K562 (cell line): Measurements from ENCODE around the gene ZNF488. TPM values are rescaled to one million over a fixed set of nuclear protein-coding genes. Genes with fewer than 3 reads are reported as not detected.

Source experiments
- C11orf30 ChIP-seq: fragments of 450-650 bp; IDR thresholded peaks from 2 replicates; pipeline ENCODE4 v1.6.1; 2016; ENCODE audit warnings: low read depth, mild to moderate bottlenecking
- DPF2 ChIP-seq: fragments of 450-650 bp; IDR thresholded peaks from 2 replicates; pipeline ENCODE4 v1.6.1; 2016
- E2F3 ChIP-seq: fragments of 250-450 bp; sonication (Bioruptor Pico); IDR thresholded peaks from 2 replicates; pipeline ENCODE4 v1.4.0; 2020; ENCODE audit warnings: mild to moderate bottlenecking
- EWSR1 ChIP-seq: fragments of 450-650 bp; IDR thresholded peaks from 2 replicates; pipeline ENCODE4 v1.6.1; 2018; ENCODE audit warnings: borderline replicate concordance, mild to moderate bottlenecking, low read depth, moderate library complexity; ENCODE audit not compliant: partially characterized antibody
- FOS ChIP-seq: IDR thresholded peaks from 3 replicates; pipeline ENCODE4 v1.6.1; 2011; ENCODE audit not compliant: insufficient read length; ENCODE audit errors: extremely low read depth
- FOXJ2 ChIP-seq: fragments of 200-800 bp; sonication (Bioruptor generic); IDR thresholded peaks from 2 replicates; pipeline ENCODE4 v1.6.1; 2016; ENCODE audit warnings: missing genetic modification characterization, missing compliant biosample characterization
- HDAC8 ChIP-seq: fragments of 450-650 bp; IDR thresholded peaks from 2 replicates; pipeline ENCODE4 v1.6.1; 2016; ENCODE audit warnings: mild to moderate bottlenecking, missing genetic modification characterization, moderate library complexity, missing compliant biosample characterization
- HNRNPL ChIP-seq: fragments of 200-400 bp; formaldehyde crosslinking; IDR thresholded peaks from 2 replicates; pipeline ENCODE4 v1.6.1; 2017; ENCODE audit warnings: low read depth, mild to moderate bottlenecking, low read length
- JUNB ChIP-seq: fragments of 450-650 bp; formaldehyde crosslinking; conservative IDR thresholded peaks from 2 replicates; pipeline ENCODE4 v1.4.0; 2020; ENCODE audit warnings: mild to moderate bottlenecking
- KLF13 ChIP-seq: fragments of 450-650 bp; IDR thresholded peaks from 2 replicates; pipeline ENCODE4 v1.6.1; 2016; ENCODE audit warnings: missing genetic modification characterization, low read depth, mild to moderate bottlenecking, missing compliant biosample characterization, moderate library complexity, borderline replicate concordance
- NFIC ChIP-seq: fragments of 450-650 bp; IDR thresholded peaks from 2 replicates; pipeline ENCODE4 v1.6.1; 2017; ENCODE audit warnings: mild to moderate bottlenecking, inconsistent platforms
- NFIX ChIP-seq: fragments of 250-450 bp; sonication (Bioruptor Pico); IDR thresholded peaks from 2 replicates; pipeline ENCODE4 v1.4.0; 2020; ENCODE audit warnings: low read depth, mild to moderate bottlenecking, moderate library complexity
- NR2C1 ChIP-seq, 2 experiments: fragments of 450-650 bp; IDR thresholded peaks; 2 replicates each; pipeline ENCODE4 v1.6.1; 2017; ENCODE audit warnings: mild to moderate bottlenecking in 2 of 2, antibody characterized with exemption in 1 of 2, inconsistent platforms in 1 of 2, missing compliant biosample characterization in 1 of 2, missing genetic modification characterization in 1 of 2
- PTRF ChIP-seq: fragments of 450-650 bp; IDR thresholded peaks from 2 replicates; pipeline ENCODE4 v1.6.1; 2016; ENCODE audit warnings: mild to moderate bottlenecking, missing genetic modification characterization, missing compliant biosample characterization
- RFX7 ChIP-seq: fragments of 250-450 bp; sonication (Bioruptor Pico); IDR thresholded peaks from 2 replicates; pipeline ENCODE4 v1.5.1; 2021; ENCODE audit warnings: mild to moderate bottlenecking
- SETDB1 ChIP-seq: IDR thresholded peaks from one replicate; pipeline ENCODE4 v1.6.1; 2012; ENCODE audit warnings: low read length, control low read depth, inconsistent platforms
- STAG1 ChIP-seq: sonication (generic); formaldehyde crosslinking; IDR thresholded peaks from 2 replicates; pipeline ENCODE4 v1.5.0; 2020; ENCODE audit warnings: missing genetic modification reagents, borderline replicate concordance
- TCF3 ChIP-seq: sonication (generic); formaldehyde crosslinking; IDR thresholded peaks from 2 replicates; pipeline ENCODE4 v1.4.0; 2020; ENCODE audit warnings: mild to moderate bottlenecking, missing genetic modification reagents
- TCF7 ChIP-seq: sonication (generic); IDR thresholded peaks from 2 replicates; pipeline ENCODE4 v1.6.1; 2016; ENCODE audit warnings: antibody characterized with exemption, borderline replicate concordance
- ZNF282 ChIP-seq: sonication (generic); formaldehyde crosslinking; IDR thresholded peaks from 2 replicates; pipeline ENCODE4 v1.8.1; 2023; ENCODE audit warnings: missing genetic modification reagents
- ZNF445 ChIP-seq: fragments of 250-450 bp; sonication (Bioruptor Pico); IDR thresholded peaks from 2 replicates; pipeline ENCODE4 v1.4.0; 2020; ENCODE audit warnings: low read depth, mild to moderate bottlenecking, moderate library complexity
- polyA plus RNA-seq, 8 experiments: library from polyadenylated mRNA; depleted of rRNA in 4 of 8; stranded (reverse) in 5 of 8; unstranded in 3 of 8; fragments of >200 nt; fragmentation: Nextera tagmentation in 2 of 8; fragmentation: Illumina TruSeq in 1 of 8; extraction: Ambion mirVana in 2 of 8; extraction: Trizol in 1 of 8; gene quantifications; 2 replicates each; pipeline versions ENCODE4 v1.2.1 to v1.2.3, GENCODE V29; 2011 to 2014; ENCODE audit warnings: inconsistent platforms in 1 of 8, missing spikeins in 1 of 8
- total RNA-seq, 7 experiments: library from RNA; depleted of rRNA in 6 of 7; stranded (reverse); fragments of >200 nt in 6 of 7; fragmentation: Illumina TruSeq in 2 of 7; extraction: Trizol in 2 of 7; gene quantifications; 2 replicates each; pipeline versions ENCODE4 v1.2.1 to v1.2.3, GENCODE V29; 2011 to 2021; ENCODE audit warnings: low replicate concordance in 1 of 7
- TF ChIP-seq, protein P1 (sequence below): sonication (generic); formaldehyde crosslinking; IDR thresholded peaks from 2 replicates; pipeline ENCODE4 v1.8.1; 2023; ENCODE audit warnings: mild to moderate bottlenecking, missing genetic modification reagents, moderate library complexity
- TF ChIP-seq, protein P2 (sequence below), 3 experiments: fragments of 200-800 bp in 1 of 3; fragments of 250-450 bp in 1 of 3; fragments of 450-650 bp in 1 of 3; sonication (Bioruptor Pico) in 1 of 3; sonication (Bioruptor generic) in 1 of 3; formaldehyde crosslinking in 1 of 3; IDR thresholded peaks; 2 replicates each; pipeline versions ENCODE4 v1.6.1 to v1.8.0; 2016 to 2022; ENCODE audit warnings: mild to moderate bottlenecking in 2 of 3, missing genetic modification characterization in 2 of 3, missing compliant biosample characterization in 1 of 3, moderate library complexity in 1 of 3
- TF ChIP-seq, protein P3 (sequence below): fragments of 450-650 bp; IDR thresholded peaks from 2 replicates; pipeline ENCODE4 v1.6.1; 2016; ENCODE audit warnings: missing biosample characterization, missing genetic modification characterization

ZNF488 gene
- total and polyA plus RNA-seq, 9 of the 15 experiments (the other 6 are each of a cell fraction or from before 2014, with no cell fraction given): 0.03 to 0.09 (median 0.05) TPM; not detected in 3

DNA sequence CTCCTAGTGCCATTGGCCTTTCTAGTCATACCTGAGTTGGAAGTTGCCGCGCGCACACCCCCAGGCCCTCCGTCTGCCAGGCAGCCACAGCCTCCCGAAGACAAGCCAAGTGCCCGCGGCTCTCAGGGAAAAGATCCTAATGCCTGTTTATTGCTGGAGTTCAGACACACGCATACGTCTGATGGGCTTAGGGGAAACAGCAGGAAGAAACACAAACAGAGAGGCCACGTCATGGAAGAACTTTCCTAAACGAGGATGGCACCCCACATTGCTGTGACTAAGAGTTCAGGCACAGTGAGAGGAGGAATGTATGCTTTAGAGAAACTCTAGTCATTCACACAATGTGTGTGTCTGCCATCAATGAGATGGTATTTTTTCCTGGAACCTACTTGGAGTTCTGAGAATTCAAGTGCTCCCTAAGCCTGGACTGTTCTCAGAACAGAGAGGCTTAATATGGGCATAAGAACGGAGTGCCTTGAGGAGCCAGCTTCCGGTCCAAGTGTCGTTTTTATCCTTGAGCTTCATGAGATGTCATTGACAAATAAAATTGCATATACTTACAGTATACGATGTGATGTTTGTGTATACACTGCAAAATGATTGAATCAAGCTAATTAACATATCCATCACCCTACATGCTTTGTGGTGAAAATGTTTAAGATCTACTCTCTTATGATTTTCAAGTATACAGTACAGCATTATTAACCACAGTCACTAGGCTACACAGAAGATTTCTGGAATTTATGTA lies 47.5 kb downstream of the ZNF488 start (continued):
- TF ChIP-seq, protein P1, sequence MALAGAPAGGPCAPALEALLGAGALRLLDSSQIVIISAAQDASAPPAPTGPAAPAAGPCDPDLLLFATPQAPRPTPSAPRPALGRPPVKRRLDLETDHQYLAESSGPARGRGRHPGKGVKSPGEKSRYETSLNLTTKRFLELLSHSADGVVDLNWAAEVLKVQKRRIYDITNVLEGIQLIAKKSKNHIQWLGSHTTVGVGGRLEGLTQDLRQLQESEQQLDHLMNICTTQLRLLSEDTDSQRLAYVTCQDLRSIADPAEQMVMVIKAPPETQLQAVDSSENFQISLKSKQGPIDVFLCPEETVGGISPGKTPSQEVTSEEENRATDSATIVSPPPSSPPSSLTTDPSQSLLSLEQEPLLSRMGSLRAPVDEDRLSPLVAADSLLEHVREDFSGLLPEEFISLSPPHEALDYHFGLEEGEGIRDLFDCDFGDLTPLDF (CRISPR knock-in tag): no peak
- TF ChIP-seq, protein P2, sequence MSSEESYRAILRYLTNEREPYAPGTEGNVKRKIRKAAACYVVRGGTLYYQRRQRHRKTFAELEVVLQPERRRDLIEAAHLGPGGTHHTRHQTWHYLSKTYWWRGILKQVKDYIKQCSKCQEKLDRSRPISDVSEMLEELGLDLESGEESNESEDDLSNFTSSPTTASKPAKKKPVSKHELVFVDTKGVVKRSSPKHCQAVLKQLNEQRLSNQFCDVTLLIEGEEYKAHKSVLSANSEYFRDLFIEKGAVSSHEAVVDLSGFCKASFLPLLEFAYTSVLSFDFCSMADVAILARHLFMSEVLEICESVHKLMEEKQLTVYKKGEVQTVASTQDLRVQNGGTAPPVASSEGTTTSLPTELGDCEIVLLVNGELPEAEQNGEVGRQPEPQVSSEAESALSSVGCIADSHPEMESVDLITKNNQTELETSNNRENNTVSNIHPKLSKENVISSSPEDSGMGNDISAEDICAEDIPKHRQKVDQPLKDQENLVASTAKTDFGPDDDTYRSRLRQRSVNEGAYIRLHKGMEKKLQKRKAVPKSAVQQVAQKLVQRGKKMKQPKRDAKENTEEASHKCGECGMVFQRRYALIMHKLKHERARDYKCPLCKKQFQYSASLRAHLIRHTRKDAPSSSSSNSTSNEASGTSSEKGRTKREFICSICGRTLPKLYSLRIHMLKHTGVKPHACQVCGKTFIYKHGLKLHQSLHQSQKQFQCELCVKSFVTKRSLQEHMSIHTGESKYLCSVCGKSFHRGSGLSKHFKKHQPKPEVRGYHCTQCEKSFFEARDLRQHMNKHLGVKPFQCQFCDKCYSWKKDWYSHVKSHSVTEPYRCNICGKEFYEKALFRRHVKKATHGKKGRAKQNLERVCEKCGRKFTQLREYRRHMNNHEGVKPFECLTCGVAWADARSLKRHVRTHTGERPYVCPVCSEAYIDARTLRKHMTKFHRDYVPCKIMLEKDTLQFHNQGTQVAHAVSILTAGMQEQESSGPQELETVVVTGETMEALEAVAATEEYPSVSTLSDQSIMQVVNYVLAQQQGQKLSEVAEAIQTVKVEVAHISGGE (CRISPR knock-in tag; IDR thresholded peaks at IDR 0.05): no peak
- no peak for TF ChIP-seq KLF13
- no peak for TF ChIP-seq FOS
- TF ChIP-seq STAG1 (CRISPR knock-in tag): no peak
- no peak for TF ChIP-seq JUNB
- TF ChIP-seq NR2C1 (IDR thresholded peaks at IDR 0.05): no peak
- TF ChIP-seq NR2C1 (tag; IDR thresholded peaks at IDR 0.05): peak; percentile 57
- TF ChIP-seq EWSR1: no peak
- no peak for TF ChIP-seq E2F3 (CRISPR knock-in tag)
- no peak for TF ChIP-seq NFIC
- no peak for TF ChIP-seq ZNF282 (CRISPR knock-in tag)
- TF ChIP-seq NFIX (CRISPR knock-in tag): no peak
- TF ChIP-seq DPF2: peak; percentile 85; the same call in 1 of the 2 replicates
- TF ChIP-seq RFX7: no peak
- no peak for TF ChIP-seq ZNF445 (CRISPR knock-in tag)
- no peak for TF ChIP-seq HDAC8 (tag)
- TF ChIP-seq FOXJ2 (tag): no peak
- TF ChIP-seq, protein P3, sequence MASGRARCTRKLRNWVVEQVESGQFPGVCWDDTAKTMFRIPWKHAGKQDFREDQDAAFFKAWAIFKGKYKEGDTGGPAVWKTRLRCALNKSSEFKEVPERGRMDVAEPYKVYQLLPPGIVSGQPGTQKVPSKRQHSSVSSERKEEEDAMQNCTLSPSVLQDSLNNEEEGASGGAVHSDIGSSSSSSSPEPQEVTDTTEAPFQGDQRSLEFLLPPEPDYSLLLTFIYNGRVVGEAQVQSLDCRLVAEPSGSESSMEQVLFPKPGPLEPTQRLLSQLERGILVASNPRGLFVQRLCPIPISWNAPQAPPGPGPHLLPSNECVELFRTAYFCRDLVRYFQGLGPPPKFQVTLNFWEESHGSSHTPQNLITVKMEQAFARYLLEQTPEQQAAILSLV (tag): no peak
- peak; percentile 13; the same call in 1 of the 2 replicates for TF ChIP-seq C11orf30
- TF ChIP-seq TCF3 (CRISPR knock-in tag): peak; percentile 72
- no peak for TF ChIP-seq SETDB1
- TF ChIP-seq HNRNPL: no peak
- TF ChIP-seq TCF7: no peak
- TF ChIP-seq PTRF (tag): peak; percentile 30; the same call in 1 of the 2 replicates
